GM12801 (cell line): ENCODE data around the gene CHD2.

Experiments used
- CTCF ChIP-seq: IDR thresholded peaks from one replicate; pipeline ENCODE4 v1.5.1; 2011; ENCODE audit warnings: control low read depth; ENCODE audit not compliant: insufficient read length; ENCODE audit errors: extremely low read depth

Gene CHD2

GRCh38 chr15:92883163-92883875 is 16.8 kb upstream of the CHD2 start:
- no peak for TF ChIP-seq CTCF

GRCh38 chr15:92883876-92884435 is 16.2 kb upstream of the CHD2 start:
- TF ChIP-seq CTCF: no peak

GRCh38 chr15:92884436-92885223 is 15.5 kb upstream of the CHD2 start:
- TF ChIP-seq CTCF: no peak

- no peak for TF ChIP-seq CTCF
Measured at GRCh38 chr15:92885224-92886041, 14.7 kb upstream of the CHD2 start.

- no peak for TF ChIP-seq CTCF
Measured at GRCh38 chr15:92886042-92886537, 14.0 kb upstream of the CHD2 start.

- no peak for TF ChIP-seq CTCF
Measured at GRCh38 chr15:92886815-92887214, 13.3 kb upstream of the CHD2 start.

GRCh38 chr15:92887869-92888268 is 12.3 kb upstream of the CHD2 start:
- TF ChIP-seq CTCF: no peak
